HUES48 (cell line): ENCODE results near the gene DPP8.
A peak's percentile ranks its signal among the peaks of the same experiment; 100 is the strongest.

Experiments
- H3K27ac ChIP-seq: one replicate; pipeline ENCODE4 v1.7.0; 2013; ENCODE audit warnings: low read depth, low read length, inconsistent platforms
- H3K27me3 ChIP-seq: 2 replicates; pipeline ENCODE4 v1.6.1; 2013; ENCODE audit warnings: mild to moderate bottlenecking, low read length; ENCODE audit not compliant: control insufficient read depth, insufficient read depth
- H3K36me3 ChIP-seq: 2 replicates; pipeline ENCODE4 v1.6.1; 2013; ENCODE audit warnings: low read length; ENCODE audit not compliant: control insufficient read depth, insufficient read depth
- H3K4me1 ChIP-seq: 2 replicates; pipeline ENCODE4 v1.6.1; 2013; ENCODE audit warnings: mild to moderate bottlenecking, low read length; ENCODE audit not compliant: control insufficient read depth, insufficient read depth
- H3K4me3 ChIP-seq: 2 replicates; pipeline ENCODE4 v1.5.1; 2013; ENCODE audit warnings: mild to moderate bottlenecking, low read depth, low read length
- H3K9ac ChIP-seq: 2 replicates; pipeline ENCODE4 v1.6.1; 2013; ENCODE audit warnings: mild to moderate bottlenecking, low read depth, low read length, moderate library complexity
- H3K9me3 ChIP-seq: 2 replicates; pipeline ENCODE4 v1.6.1; 2013; ENCODE audit warnings: low read length; ENCODE audit not compliant: control insufficient read depth, insufficient read depth

The DPP8 gene

GRCh38 chr15:65547841-65548240 is 30.4 kb upstream of the DPP8 start:
- Histone ChIP-seq H3K36me3 (no peaks in the 10 kb centered on the region), H3K4me3 (no peak overlapping the region), H3K9ac (no peak overlapping the region), H3K27ac (no peak overlapping the region), H3K9me3 (no peaks in the 10 kb centered on the region), H3K27me3 (no peaks in the 10 kb centered on the region), H3K4me1 (peaks cover 7% of the 10 kb centered on the region)

- H3K9me3 ChIP-seq = no peaks in the 10 kb centered on the region
- no peak overlapping the region for H3K9ac ChIP-seq
- H3K4me3 ChIP-seq = no peak overlapping the region
- no peaks in the 10 kb centered on the region; the same call in 1 of the 2 replicates for H3K36me3 ChIP-seq
- no peak overlapping the region for H3K27ac ChIP-seq
- no peaks in the 10 kb centered on the region for H3K4me1 ChIP-seq
- no peaks in the 10 kb centered on the region for H3K27me3 ChIP-seq
These were observed 23.8 kb upstream of the DPP8 start for GRCh38 chr15:65541231-65541820.

GRCh38 chr15:65540314-65540713 is 22.8 kb upstream of the DPP8 start:
- Histone ChIP-seq H3K9ac (no peak overlapping the region), H3K9me3 (no peaks in the 10 kb centered on the region), H3K4me3 (no peak overlapping the region), H3K36me3 (no peaks in the 10 kb centered on the region; the same call in 1 of the 2 replicates), H3K27ac (no peak overlapping the region), H3K4me1 (no peaks in the 10 kb centered on the region), H3K27me3 (no peaks in the 10 kb centered on the region)

- Histone ChIP-seq H3K27ac (no peak overlapping the region), H3K27me3 (no peaks in the 10 kb centered on the region), H3K9ac (no peak overlapping the region), H3K4me3 (no peak overlapping the region), H3K9me3 (no peaks in the 10 kb centered on the region), H3K36me3 (peaks cover 11% of the 10 kb centered on the region), H3K4me1 (peaks cover 14% of the 10 kb centered on the region)
These were observed 17.7 kb upstream of the DPP8 start for GRCh38 chr15:65535192-65535591.

- Histone ChIP-seq H3K4me3 (no peak overlapping the region; the same call in 1 of the 2 replicates), H3K9me3 (no peaks in the 10 kb centered on the region), H3K27ac (peak overlapping the region; percentile 56), H3K4me1 (peaks cover 18% of the 10 kb centered on the region), H3K36me3 (peaks cover 11% of the 10 kb centered on the region), H3K9ac (no peak overlapping the region), H3K27me3 (no peaks in the 10 kb centered on the region)
These were observed 15.7 kb upstream of the DPP8 start for GRCh38 chr15:65533057-65533756.

GRCh38 chr15:65532738-65533051 is 15.2 kb upstream of the DPP8 start:
- H3K27ac ChIP-seq = peak overlapping the region; percentile 56

GRCh38 chr15:65530318-65531111 is 13.0 kb upstream of the DPP8 start, which contains the start of gene HACD3:
TSS of gene HACD3 (plus strand) at chr15:65530463. CDS start at chr15:65530632, 169 bp downstream.
- peak within 1 kb of the TSS; percentile 94 for H3K27ac ChIP-seq

More at GRCh38 chr15:65532738-65533051, 15.2 kb upstream of the DPP8 start:
- no peaks in the 10 kb centered on the region for H3K9me3 ChIP-seq
- peaks cover 11% of the 10 kb centered on the region for H3K36me3 ChIP-seq
- peaks cover 18% of the 10 kb centered on the region for H3K4me1 ChIP-seq
- no peaks in the 10 kb centered on the region for H3K27me3 ChIP-seq
- no peak overlapping the region for H3K9ac ChIP-seq
- H3K4me3 ChIP-seq = no peak overlapping the region

GRCh38 chr15:65529762-65530317 is 12.4 kb upstream of the DPP8 start:
- Histone ChIP-seq H3K27ac (peak overlapping the region; percentile 94), H3K4me1 (peaks cover 18% of the 10 kb centered on the region), H3K4me3 (peak overlapping the region; percentile 93), H3K9me3 (no peaks in the 10 kb centered on the region), H3K27me3 (no peaks in the 10 kb centered on the region), H3K9ac (peak overlapping the region; percentile 41; the same call in 1 of the 2 replicates), H3K36me3 (peaks cover 8% of the 10 kb centered on the region)

More at GRCh38 chr15:65530318-65531111, 13.0 kb upstream of the DPP8 start, which contains the start of gene HACD3:
- H3K9ac ChIP-seq = peak within 1 kb of the TSS; percentile 97
- H3K9me3 ChIP-seq = no peaks in the 10 kb centered on the region
- H3K27me3 ChIP-seq = no peaks in the 10 kb centered on the region
- peaks cover 11% of the 10 kb centered on the region for H3K36me3 ChIP-seq
- H3K4me3 ChIP-seq = peak within 1 kb of the TSS; percentile 93
- peaks cover 18% of the 10 kb centered on the region for H3K4me1 ChIP-seq

- H3K27ac ChIP-seq = no peak overlapping the region
- no peak overlapping the region for H3K9ac ChIP-seq
- H3K36me3 ChIP-seq = no peaks in the 10 kb centered on the region
- no peaks in the 10 kb centered on the region for H3K27me3 ChIP-seq
- peaks cover 18% of the 10 kb centered on the region for H3K4me1 ChIP-seq
- no peaks in the 10 kb centered on the region for H3K9me3 ChIP-seq
- no peak overlapping the region for H3K4me3 ChIP-seq
These were observed 11.1 kb upstream of the DPP8 start for GRCh38 chr15:65528461-65529060.

GRCh38 chr15:65525622-65526021 is 8.1 kb upstream of the DPP8 start:
- no peak overlapping the region for H3K9ac ChIP-seq
- no peak overlapping the region for H3K4me3 ChIP-seq
- no peaks in the 10 kb centered on the region for H3K36me3 ChIP-seq
- H3K27me3 ChIP-seq = no peaks in the 10 kb centered on the region
- H3K4me1 ChIP-seq = peaks cover 4% of the 10 kb centered on the region; the same call in 1 of the 2 replicates
- H3K9me3 ChIP-seq = no peaks in the 10 kb centered on the region
- H3K27ac ChIP-seq = no peak overlapping the region
